Neural progenitor cell (in vitro differentiated cells): ENCODE data around the gene ZNF423. TPM values are rescaled to one million over a fixed set of nuclear protein-coding genes. Genes with fewer than 3 reads are reported as not detected.

Source experiments
- DNase-seq: peaks from one replicate; pipeline ENCODE4 v3.0.0-alpha.2; 2016; ENCODE audit warnings: low spot score
- H2AFZ ChIP-seq: fragments of 200-600 bp; sonication (generic); replicated peaks from 2 replicates; pipeline ENCODE4 v1.6.1; 2016; ENCODE audit warnings: antibody characterized with exemption
- H3F3A ChIP-seq: fragments of 200-600 bp; sonication (generic); 2 replicates; pipeline ENCODE4 v1.6.1; 2016; ENCODE audit warnings: antibody characterized with exemption, low read depth
- H3K27ac ChIP-seq: fragments of 200-600 bp; sonication (generic); 2 replicates; pipeline ENCODE4 v1.5.1; 2016; ENCODE audit warnings: mild to moderate bottlenecking
- H3K27me3 ChIP-seq: fragments of 200-600 bp; sonication (generic); 2 replicates; pipeline ENCODE4 v1.6.1; 2016; ENCODE audit warnings: mild to moderate bottlenecking, moderate library complexity
- H3K36me3 ChIP-seq: fragments of 200-600 bp; sonication (generic); 2 replicates; pipeline ENCODE4 v1.5.1; 2016
- H3K4me1 ChIP-seq: fragments of 200-600 bp; sonication (generic); 2 replicates; pipeline ENCODE4 v1.6.1; 2016; ENCODE audit warnings: mixed run types
- H3K4me2 ChIP-seq: fragments of 200-600 bp; sonication (generic); 2 replicates; pipeline ENCODE4 v1.6.1; 2016
- H3K4me3 ChIP-seq: fragments of 200-600 bp; sonication (generic); 2 replicates; pipeline ENCODE4 v1.5.1; 2016
- H3K79me2 ChIP-seq: fragments of 200-600 bp; sonication (generic); 2 replicates; pipeline ENCODE4 v1.6.1; 2016; ENCODE audit warnings: low read depth
- H3K9ac ChIP-seq: fragments of 200-600 bp; sonication (generic); 2 replicates; pipeline ENCODE4 v1.6.1; 2016
- H3K9me3 ChIP-seq: fragments of 200-600 bp; sonication (generic); 2 replicates; pipeline ENCODE4 v1.5.1; 2016; ENCODE audit warnings: low read depth
- H4K20me1 ChIP-seq: fragments of 200-600 bp; sonication (generic); 2 replicates; pipeline ENCODE4 v1.6.1; 2016; ENCODE audit warnings: low read depth
- H3K27ac Mint-ChIP-seq: 3 replicates; pipeline ENCODE4 v1.8.0; 2021; ENCODE audit warnings: mixed read lengths
- H3K27me3 Mint-ChIP-seq: 2 replicates; pipeline ENCODE4 v1.8.0; 2022; ENCODE audit warnings: low read depth, mild to moderate bottlenecking, inconsistent platforms, moderate library complexity, mixed read lengths; ENCODE audit not compliant: insufficient read depth
- H3K36me3 Mint-ChIP-seq: 3 replicates; pipeline ENCODE4 v1.8.0; 2021; ENCODE audit warnings: mixed read lengths
- H3K4me1 Mint-ChIP-seq: 3 replicates; pipeline ENCODE4 v1.8.0; 2021; ENCODE audit warnings: mixed read lengths
- H3K4me3 Mint-ChIP-seq: 3 replicates; pipeline ENCODE4 v1.8.0; 2021; ENCODE audit warnings: mild to moderate bottlenecking, moderate library complexity, mixed read lengths
- H3K9me3 Mint-ChIP-seq: 3 replicates; pipeline ENCODE4 v1.8.0; 2020; ENCODE audit warnings: mixed read lengths
- EZH2 ChIP-seq: fragments of 200-600 bp; sonication (generic); IDR thresholded peaks from 2 replicates; pipeline ENCODE4 v1.6.1; 2017; ENCODE audit warnings: antibody characterized with exemption, mild to moderate bottlenecking, moderate library complexity
- EZH2phosphoT487 ChIP-seq: fragments of 200-600 bp; sonication (generic); IDR thresholded peaks from 2 replicates; pipeline ENCODE4 v1.6.1; 2017; ENCODE audit warnings: antibody characterized with exemption
- total RNA-seq: library from RNA; depleted of rRNA; stranded (reverse); fragments of >200 nt; gene quantifications from 2 replicates; pipeline ENCODE4 v1.2.3, GENCODE V29; 2015; ENCODE audit warnings: low replicate concordance
- TF ChIP-seq, protein P1 (sequence below): fragments of 200-600 bp; sonication (generic); IDR thresholded peaks from 2 replicates; pipeline ENCODE4 v1.5.1; 2017; ENCODE audit warnings: antibody characterized with exemption, mild to moderate bottlenecking

Gene ZNF423
- total RNA-seq, 1 donor from 2014 or later, result 21.9 TPM

DNA sequence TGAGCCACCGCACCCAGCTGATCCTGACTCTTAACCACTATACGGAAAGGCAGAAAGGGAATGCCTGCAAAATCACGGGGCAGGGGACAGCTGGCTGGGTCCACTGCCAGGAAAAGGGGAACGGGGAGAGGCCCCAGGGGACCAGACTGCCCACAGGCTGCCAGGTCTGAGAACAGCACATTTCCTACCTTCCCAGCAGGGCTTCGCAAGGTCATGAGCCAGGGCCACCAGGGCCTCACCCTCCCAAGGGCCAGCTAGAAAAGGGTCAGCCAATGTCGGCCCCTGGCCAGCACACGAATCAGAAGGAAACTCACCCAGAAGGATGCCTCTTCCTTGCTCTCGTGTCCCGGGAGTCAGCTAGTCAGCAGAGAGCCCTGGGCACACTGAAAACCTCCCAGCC is 118.4 kb downstream of the ZNF423 start:
- Histone ChIP-seq H3K9ac (no peak overlapping the region), H4K20me1 (peaks cover 38% of the 10 kb centered on the region), H3F3A (peaks cover 3% of the 10 kb centered on the region), H3K4me3 (no peak overlapping the region), H3K27ac (no peak overlapping the region), H3K4me2 (no peak overlapping the region), H3K9me3 (no peaks in the 10 kb centered on the region), H3K4me1 (peaks cover 5% of the 10 kb centered on the region), H2AFZ (no peak overlapping the region), H3K79me2 (peaks cover 45% of the 10 kb centered on the region), H3K36me3 (no peaks in the 10 kb centered on the region), H3K27me3 (no peaks in the 10 kb centered on the region)
- Mint-ChIP-seq H3K27me3 (peaks cover 5% of the 10 kb centered on the region), H3K4me3 (no peak overlapping the region), H3K36me3 (peaks cover 33% of the 10 kb centered on the region), H3K9me3 (peaks cover 2% of the 10 kb centered on the region), H3K27ac (peak overlapping the region; percentile 57), H3K4me1 (peaks cover 56% of the 10 kb centered on the region)
- TF ChIP-seq EZH2, result no peak
- no peak for DNase-seq

GRCh38 chr16:49734331-49734730 is 121.6 kb downstream of the ZNF423 start:
- Histone ChIP-seq H3K27ac (no peak overlapping the region), H3K4me1 (peaks cover 5% of the 10 kb centered on the region), H3K4me2 (no peak overlapping the region), H3K9me3 (no peaks in the 10 kb centered on the region), H3K4me3 (no peak overlapping the region), H3K79me2 (peaks cover 49% of the 10 kb centered on the region), H4K20me1 (peaks cover 12% of the 10 kb centered on the region), H3K9ac (no peak overlapping the region), H3K36me3 (peaks cover 13% of the 10 kb centered on the region), H2AFZ (no peak overlapping the region), H3F3A (no peaks in the 10 kb centered on the region), H3K27me3 (no peaks in the 10 kb centered on the region)
- no peak for DNase-seq
- Mint-ChIP-seq H3K27me3 (peaks cover 3% of the 10 kb centered on the region), H3K4me1 (peaks cover 34% of the 10 kb centered on the region), H3K4me3 (no peak overlapping the region), H3K27ac (no peak overlapping the region), H3K9me3 (peaks cover 20% of the 10 kb centered on the region), H3K36me3 (peaks cover 62% of the 10 kb centered on the region)
- TF ChIP-seq, protein P1, sequence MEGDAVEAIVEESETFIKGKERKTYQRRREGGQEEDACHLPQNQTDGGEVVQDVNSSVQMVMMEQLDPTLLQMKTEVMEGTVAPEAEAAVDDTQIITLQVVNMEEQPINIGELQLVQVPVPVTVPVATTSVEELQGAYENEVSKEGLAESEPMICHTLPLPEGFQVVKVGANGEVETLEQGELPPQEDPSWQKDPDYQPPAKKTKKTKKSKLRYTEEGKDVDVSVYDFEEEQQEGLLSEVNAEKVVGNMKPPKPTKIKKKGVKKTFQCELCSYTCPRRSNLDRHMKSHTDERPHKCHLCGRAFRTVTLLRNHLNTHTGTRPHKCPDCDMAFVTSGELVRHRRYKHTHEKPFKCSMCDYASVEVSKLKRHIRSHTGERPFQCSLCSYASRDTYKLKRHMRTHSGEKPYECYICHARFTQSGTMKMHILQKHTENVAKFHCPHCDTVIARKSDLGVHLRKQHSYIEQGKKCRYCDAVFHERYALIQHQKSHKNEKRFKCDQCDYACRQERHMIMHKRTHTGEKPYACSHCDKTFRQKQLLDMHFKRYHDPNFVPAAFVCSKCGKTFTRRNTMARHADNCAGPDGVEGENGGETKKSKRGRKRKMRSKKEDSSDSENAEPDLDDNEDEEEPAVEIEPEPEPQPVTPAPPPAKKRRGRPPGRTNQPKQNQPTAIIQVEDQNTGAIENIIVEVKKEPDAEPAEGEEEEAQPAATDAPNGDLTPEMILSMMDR, result no peak
- TF ChIP-seq EZH2phosphoT487 (no peak), EZH2 (no peak)

- peaks cover 13% of the 10 kb centered on the region for H3K36me3 ChIP-seq
- H3K27me3 ChIP-seq, result no peaks in the 10 kb centered on the region
- Mint-ChIP-seq H3K4me3 (no peak overlapping the region), H3K27ac (peak overlapping the region; percentile 16), H3K9me3 (peaks cover 20% of the 10 kb centered on the region), H3K36me3 (peaks cover 64% of the 10 kb centered on the region), H3K4me1 (peaks cover 27% of the 10 kb centered on the region), H3K27me3 (peaks cover 3% of the 10 kb centered on the region)
- peaks cover 5% of the 10 kb centered on the region for H3K4me1 ChIP-seq
- H3F3A ChIP-seq, result no peaks in the 10 kb centered on the region
- H3K4me2 ChIP-seq, result no peak overlapping the region
- peaks cover 3% of the 10 kb centered on the region for H4K20me1 ChIP-seq
- H3K9me3 ChIP-seq, result no peaks in the 10 kb centered on the region
- no peak overlapping the region for H3K27ac ChIP-seq
- H3K4me3 ChIP-seq, result no peak overlapping the region
- H2AFZ ChIP-seq, result no peak overlapping the region
- no peak for DNase-seq
- TF ChIP-seq EZH2, result no peak
- H3K79me2 ChIP-seq, result peaks cover 42% of the 10 kb centered on the region
- no peak overlapping the region for H3K9ac ChIP-seq
Observed at GRCh38 chr16:49733313-49734009, 122.5 kb downstream of the ZNF423 start.

GRCh38 chr16:49731911-49732310 is 124.0 kb downstream of the ZNF423 start:
- Histone ChIP-seq H4K20me1 (no peaks in the 10 kb centered on the region), H3K27ac (no peak overlapping the region), H2AFZ (no peak overlapping the region), H3K9me3 (no peaks in the 10 kb centered on the region), H3K4me2 (no peak overlapping the region), H3K36me3 (peaks cover 13% of the 10 kb centered on the region), H3F3A (no peaks in the 10 kb centered on the region), H3K79me2 (peaks cover 42% of the 10 kb centered on the region), H3K4me3 (no peak overlapping the region), H3K9ac (no peak overlapping the region), H3K4me1 (peaks cover 5% of the 10 kb centered on the region), H3K27me3 (no peaks in the 10 kb centered on the region)
- DNase-seq, result no peak
- H3K4me3 Mint-ChIP-seq, result no peak overlapping the region
- peaks cover 77% of the 10 kb centered on the region for H3K36me3 Mint-ChIP-seq
- peaks cover 20% of the 10 kb centered on the region for H3K9me3 Mint-ChIP-seq
- peaks cover 22% of the 10 kb centered on the region for H3K4me1 Mint-ChIP-seq
- TF ChIP-seq EZH2phosphoT487, result no peak
- TF ChIP-seq EZH2, result no peak
- TF ChIP-seq, protein P1, result no peak
- no peak overlapping the region for H3K27ac Mint-ChIP-seq
- H3K27me3 Mint-ChIP-seq, result peaks cover 3% of the 10 kb centered on the region
